K562 (cell line): ENCODE measurements around the gene GRIK2. TPM values are rescaled to one million over a fixed set of nuclear protein-coding genes. Genes with fewer than 3 reads are reported as not detected.

Experiments used
- ATAC-seq: fragments of 200-7000 bp; cut with Tn5 transposase; 3 replicates; pipeline ENCODE4 v1.9.1; 2020; ENCODE audit warnings: moderate library complexity
- BruUV-seq: library from RNA; stranded (reverse); fragments of 400-500 nt; replicated peaks from 2 replicates; lab custom pipeline; 2021; lab: Mats Ljungman, UMichigan
- CTCF ChIA-PET: fragments of 300-600 bp; formaldehyde crosslinking; extraction: SDS; loops from one replicate; lab custom pipeline; 2021; ENCODE audit warnings: low intra/inter-chr PET ratio; lab: Yijun Ruan, JAX
- POLR2A ChIA-PET: fragments of 300-600, 350-650 bp; sonication (Branson Sonifier 250); formaldehyde crosslinking; extraction: SDS; loops from one replicate; lab custom pipeline; 2021; ENCODE audit warnings: antibody characterized with exemption, inconsistent platforms; lab: Yijun Ruan, JAX
- DNase-seq, 4 experiments: peaks; one replicate each; pipeline versions ENCODE4 v3.0.0 to v3.0.0-alpha.2; 2011 to 2018; ENCODE audit warnings: low spot score in 3 of 4, mixed read lengths in 3 of 4; ENCODE audit errors: extremely low read depth in 1 of 4
- FAIRE-seq: peaks from 2 replicates; lab custom pipeline; 2011; peaks lifted over from hg19 to GRCh38; lab: Jason Lieb, UNC
- H2AFZ ChIP-seq: 2 replicates; pipeline ENCODE4 v1.6.0; 2011; ENCODE audit warnings: low read depth, low read length, control low read depth, inconsistent platforms
- H3K27ac ChIP-seq: fragments of 200-600 bp; 3 replicates; pipeline ENCODE4 v1.8.0; 2011; ENCODE audit warnings: low read depth, mild to moderate bottlenecking, control low read depth, inconsistent platforms, low read length, moderate library complexity, mixed read lengths; ENCODE audit errors: extremely low read depth
- H3K27me3 ChIP-seq, 2 experiments: fragments of 300-600 bp in 1 of 2; 2 replicates in 1 of 2; 3 replicates in 1 of 2; pipeline versions ENCODE4 v1.6.0 to v1.8.0; 2011; ENCODE audit warnings: inconsistent platforms in 2 of 2, low read length in 2 of 2, mild to moderate bottlenecking in 1 of 2, mixed read lengths in 1 of 2, moderate library complexity in 1 of 2; ENCODE audit not compliant: control insufficient read depth in 2 of 2, insufficient read depth in 2 of 2
- H3K36me3 ChIP-seq: fragments of 300-600 bp; 3 replicates; pipeline ENCODE4 v1.8.0; 2011; ENCODE audit warnings: mild to moderate bottlenecking, low read length, inconsistent platforms; ENCODE audit not compliant: control insufficient read depth, insufficient read depth
- H3K4me1 ChIP-seq, 2 experiments: fragments of 200-600 bp in 1 of 2; replicated peaks in 1 of 2; 2 replicates in 1 of 2; 3 replicates in 1 of 2; pipeline versions ENCODE4 v1.5.1 to v1.8.0; 2011; ENCODE audit warnings: inconsistent platforms in 2 of 2, low read length in 2 of 2, mild to moderate bottlenecking in 1 of 2, mixed read lengths in 1 of 2, moderate library complexity in 1 of 2; ENCODE audit not compliant: control insufficient read depth in 2 of 2, insufficient read depth in 2 of 2
- H3K4me2 ChIP-seq: 2 replicates; pipeline ENCODE4 v1.6.1; 2011; ENCODE audit warnings: low read length, control low read depth, inconsistent platforms, mixed read lengths; ENCODE audit not compliant: insufficient read depth
- H3K4me3 ChIP-seq: fragments of 200-600 bp; sonication (generic), shearing (Covaris generic); 2 replicates; pipeline ENCODE4 v1.5.1; 2016; ENCODE audit warnings: control low read depth, inconsistent platforms
- H3K79me2 ChIP-seq: fragments of 200-600 bp; 3 replicates; pipeline ENCODE4 v1.8.0; 2011; ENCODE audit warnings: low read length, inconsistent platforms; ENCODE audit not compliant: control insufficient read depth, insufficient read depth
- H3K9ac ChIP-seq, 2 experiments: 2 replicates each; pipeline versions ENCODE4 v1.6.0 to v1.6.1; 2011; ENCODE audit warnings: low read depth in 2 of 2, low read length in 2 of 2, control low read depth in 1 of 2, inconsistent platforms in 1 of 2, mild to moderate bottlenecking in 1 of 2, mixed read lengths in 1 of 2; ENCODE audit not compliant: insufficient read depth in 1 of 2
- H3K9me1 ChIP-seq: one replicate; pipeline ENCODE4 v1.6.0; 2011; ENCODE audit warnings: inconsistent platforms, mild to moderate bottlenecking, low read length, moderate library complexity; ENCODE audit not compliant: control insufficient read depth, insufficient read depth
- H3K9me3 ChIP-seq: replicated peaks from 2 replicates; pipeline ENCODE4 v1.5.1; 2011; ENCODE audit warnings: low read depth, low read length, inconsistent platforms; ENCODE audit not compliant: control insufficient read depth, insufficient read depth
- H4K20me1 ChIP-seq: replicated peaks from 2 replicates; pipeline ENCODE4 v1.6.1; 2011; ENCODE audit warnings: low read length, inconsistent platforms, mixed read lengths; ENCODE audit not compliant: control insufficient read depth, insufficient read depth
- FOXM1 ChIP-seq, 2 experiments: fragments of 450-650 bp in 1 of 2; sonication (generic) in 1 of 2; formaldehyde crosslinking in 1 of 2; IDR thresholded peaks; 2 replicates each; pipeline versions ENCODE4 v1.6.1 to v1.9.0; 2017 to 2022; ENCODE audit warnings: low read depth in 2 of 2, mild to moderate bottlenecking in 2 of 2, missing genetic modification reagents in 1 of 2, moderate library complexity in 1 of 2
- HLTF ChIP-seq: fragments of 450-650 bp; IDR thresholded peaks from 2 replicates; pipeline ENCODE4 v1.6.1; 2016
- NR2C2 ChIP-seq, 2 experiments: fragments of 200-800 bp in 1 of 2; sonication (Bioruptor generic) in 1 of 2; sonication (generic) in 1 of 2; formaldehyde crosslinking in 1 of 2; IDR thresholded peaks; 2 replicates each; pipeline versions ENCODE4 v1.6.1 to v1.8.0; 2016 to 2022; ENCODE audit warnings: mild to moderate bottlenecking in 1 of 2, missing compliant biosample characterization in 1 of 2, missing genetic modification characterization in 1 of 2, missing genetic modification reagents in 1 of 2
- ZNF561 ChIP-seq: fragments of 450-650 bp; formaldehyde crosslinking; conservative IDR thresholded peaks from 2 replicates; pipeline ENCODE4 v1.4.0; 2020; ENCODE audit warnings: mild to moderate bottlenecking, moderate library complexity
- ZNF589 ChIP-seq: fragments of 200-800 bp; sonication (Bioruptor generic); IDR thresholded peaks from 2 replicates; pipeline ENCODE4 v1.6.1; 2016; ENCODE audit warnings: low read depth, missing genetic modification characterization, missing compliant biosample characterization
- WGBS: fragments of 100-300 bp; shearing (Covaris generic); methylation state at CpG from one replicate; pipeline ENCODE4 v1.1.6; 2016; ENCODE audit warnings: low coverage, mixed read lengths; ENCODE audit not compliant: insufficient coverage; ENCODE audit errors: missing lambda C conversion rate; 5-methylcytosine and 5-hydroxymethylcytosine counted together
- in situ Hi-C: fragments of 300-500 bp; cut with MboI; formaldehyde crosslinking; loops from 4 replicates; pipeline ENCODE4 v1.15.0; 2018; ENCODE audit warnings: inconsistent platforms, mixed read lengths
- intact Hi-C: fragments of 100-400 bp; cut with micrococcal nuclease; formaldehyde crosslinking; loops from 2 replicates; pipeline ENCODE4 v1.14.2; 2022
- polyA plus RNA-seq, 8 experiments: library from polyadenylated mRNA; depleted of rRNA in 4 of 8; stranded (reverse) in 5 of 8; unstranded in 3 of 8; fragments of >200 nt; fragmentation: Nextera tagmentation in 2 of 8; fragmentation: Illumina TruSeq in 1 of 8; extraction: Ambion mirVana in 2 of 8; extraction: Trizol in 1 of 8; gene quantifications; 2 replicates each; pipeline versions ENCODE4 v1.2.1 to v1.2.3, GENCODE V29; 2011 to 2014; ENCODE audit warnings: inconsistent platforms in 1 of 8, missing spikeins in 1 of 8
- total RNA-seq, 7 experiments: library from RNA; depleted of rRNA in 6 of 7; stranded (reverse); fragments of >200 nt in 6 of 7; fragmentation: Illumina TruSeq in 2 of 7; extraction: Trizol in 2 of 7; gene quantifications; 2 replicates each; pipeline versions ENCODE4 v1.2.1 to v1.2.3, GENCODE V29; 2011 to 2021; ENCODE audit warnings: low replicate concordance in 1 of 7
- TF ChIP-seq, protein P1 (sequence below): sonication (generic); formaldehyde crosslinking; IDR thresholded peaks from 2 replicates; pipeline ENCODE4 v1.8.0; 2023; ENCODE audit warnings: mild to moderate bottlenecking, missing genetic modification reagents
- TF ChIP-seq, protein P2 (sequence below): sonication (generic); formaldehyde crosslinking; IDR thresholded peaks from 2 replicates; pipeline ENCODE4 v1.8.0; 2022; ENCODE audit warnings: mild to moderate bottlenecking, missing genetic modification reagents
- TF ChIP-seq, protein P3 (sequence below): fragments of 450-650 bp; IDR thresholded peaks from 2 replicates; pipeline ENCODE4 v1.6.1; 2016

Gene GRIK2
- total and polyA plus RNA-seq, 9 of the 15 experiments (the other 6 are each of a cell fraction or from before 2014, with no cell fraction given) = not detected

DNA sequence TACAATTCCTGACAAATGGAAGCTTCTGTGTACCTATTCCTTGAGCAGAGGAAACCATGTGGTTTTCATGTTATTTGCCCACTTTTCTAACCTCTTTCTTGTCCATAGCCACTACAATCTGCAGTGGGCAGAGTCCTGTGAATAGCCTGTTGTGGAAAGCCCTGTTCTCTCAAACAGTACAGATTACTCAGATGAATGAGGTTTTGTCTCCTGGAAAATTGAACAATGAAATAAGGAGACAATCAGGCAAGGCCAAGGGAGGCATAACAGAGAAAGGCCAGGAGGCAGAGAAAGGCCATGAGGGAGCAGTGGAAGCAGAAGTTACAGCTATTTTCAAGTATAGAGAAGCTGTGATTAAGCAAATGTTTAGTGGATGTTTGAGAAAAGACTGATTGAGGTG lies 189.3 kb downstream of the GRIK2 start (continued):
- TF ChIP-seq FOXM1 (IDR thresholded peaks at IDR 0.05; ENCODE audit: low read depth) (no peak), FOXM1 (CRISPR knock-in tag; IDR thresholded peaks at IDR 0.05; ENCODE audit: low read depth) (no peak), HLTF (no peak)

DNA sequence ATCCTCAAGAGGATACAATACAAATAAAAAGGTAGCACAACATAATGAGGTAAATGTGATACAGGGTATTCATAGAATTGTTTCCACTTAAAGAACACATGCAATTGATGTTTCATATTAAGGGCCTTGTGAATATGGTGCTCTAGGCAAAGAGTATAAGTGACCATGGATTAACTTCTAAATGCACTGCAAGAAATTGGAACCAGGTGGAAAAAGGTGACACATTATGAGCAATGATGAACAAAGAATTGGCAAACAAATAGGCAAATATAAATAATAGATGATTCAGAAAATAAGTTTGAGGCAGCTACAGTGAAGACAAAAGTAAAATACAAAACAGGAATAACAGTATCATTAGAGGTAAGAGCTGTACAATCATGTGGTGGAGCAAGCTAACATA lies 192.0 kb downstream of the GRIK2 start:
- DNase-seq (no peak), FAIRE-seq (no peak)

DNA sequence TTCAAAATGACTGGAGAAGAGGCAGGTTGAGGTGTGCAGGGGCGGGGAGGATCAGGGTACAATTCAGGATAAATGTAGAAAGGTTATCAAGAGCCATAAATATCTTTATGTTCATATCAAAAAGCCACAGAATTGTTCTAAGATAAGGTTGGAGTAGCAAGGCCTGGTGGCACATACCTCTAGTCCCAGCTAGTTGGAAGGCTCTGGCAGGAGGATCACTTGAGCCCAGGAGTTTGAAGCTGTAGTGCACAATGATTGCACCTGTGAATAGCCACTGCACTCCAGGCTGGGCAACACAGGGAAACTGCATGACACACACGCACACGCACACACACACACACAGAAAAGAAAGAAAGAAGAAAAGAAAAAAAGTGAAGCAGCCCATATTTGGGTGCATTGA lies 194.8 kb downstream of the GRIK2 start:
- Histone ChIP-seq H3K4me1 (no peaks in the 10 kb centered on the region), H3K79me2 (no peaks in the 10 kb centered on the region), H3K27me3 (no peaks in the 10 kb centered on the region), H3K9me3 (0 out of 2 replicates have a peak, but pooled peaks cover 2% of the 10 kb centered on the region), H3K27ac (no peak overlapping the region), H3K9me1 (no peaks in the 10 kb centered on the region), H2AFZ (no peak overlapping the region), H3K4me3 (no peak overlapping the region), H4K20me1 (no peaks in the 10 kb centered on the region), H3K9ac (no peak overlapping the region), H3K4me2 (no peak overlapping the region), H3K36me3 (no peaks in the 10 kb centered on the region)
- intact Hi-C loops = no loop called here
- POLR2A ChIA-PET = no interaction called here
- 0% methylated on average over 3 of the region's 3 CpGs for WGBS
- ATAC-seq (no peak), FAIRE-seq (no peak), DNase-seq (no peak)
- in situ Hi-C loops = no loop called here
- BruUV-seq = no TSS peak
- CTCF ChIA-PET = no interaction called here
- no peak for TF ChIP-seq ZNF589 (CRISPR knock-in tag)
- TF ChIP-seq, protein P1, sequence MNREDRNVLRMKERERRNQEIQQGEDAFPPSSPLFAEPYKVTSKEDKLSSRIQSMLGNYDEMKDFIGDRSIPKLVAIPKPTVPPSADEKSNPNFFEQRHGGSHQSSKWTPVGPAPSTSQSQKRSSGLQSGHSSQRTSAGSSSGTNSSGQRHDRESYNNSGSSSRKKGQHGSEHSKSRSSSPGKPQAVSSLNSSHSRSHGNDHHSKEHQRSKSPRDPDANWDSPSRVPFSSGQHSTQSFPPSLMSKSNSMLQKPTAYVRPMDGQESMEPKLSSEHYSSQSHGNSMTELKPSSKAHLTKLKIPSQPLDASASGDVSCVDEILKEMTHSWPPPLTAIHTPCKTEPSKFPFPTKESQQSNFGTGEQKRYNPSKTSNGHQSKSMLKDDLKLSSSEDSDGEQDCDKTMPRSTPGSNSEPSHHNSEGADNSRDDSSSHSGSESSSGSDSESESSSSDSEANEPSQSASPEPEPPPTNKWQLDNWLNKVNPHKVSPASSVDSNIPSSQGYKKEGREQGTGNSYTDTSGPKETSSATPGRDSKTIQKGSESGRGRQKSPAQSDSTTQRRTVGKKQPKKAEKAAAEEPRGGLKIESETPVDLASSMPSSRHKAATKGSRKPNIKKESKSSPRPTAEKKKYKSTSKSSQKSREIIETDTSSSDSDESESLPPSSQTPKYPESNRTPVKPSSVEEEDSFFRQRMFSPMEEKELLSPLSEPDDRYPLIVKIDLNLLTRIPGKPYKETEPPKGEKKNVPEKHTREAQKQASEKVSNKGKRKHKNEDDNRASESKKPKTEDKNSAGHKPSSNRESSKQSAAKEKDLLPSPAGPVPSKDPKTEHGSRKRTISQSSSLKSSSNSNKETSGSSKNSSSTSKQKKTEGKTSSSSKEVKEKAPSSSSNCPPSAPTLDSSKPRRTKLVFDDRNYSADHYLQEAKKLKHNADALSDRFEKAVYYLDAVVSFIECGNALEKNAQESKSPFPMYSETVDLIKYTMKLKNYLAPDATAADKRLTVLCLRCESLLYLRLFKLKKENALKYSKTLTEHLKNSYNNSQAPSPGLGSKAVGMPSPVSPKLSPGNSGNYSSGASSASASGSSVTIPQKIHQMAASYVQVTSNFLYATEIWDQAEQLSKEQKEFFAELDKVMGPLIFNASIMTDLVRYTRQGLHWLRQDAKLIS = no peak
- no peak for TF ChIP-seq ZNF561 (CRISPR knock-in tag)
- TF ChIP-seq, protein P2, sequence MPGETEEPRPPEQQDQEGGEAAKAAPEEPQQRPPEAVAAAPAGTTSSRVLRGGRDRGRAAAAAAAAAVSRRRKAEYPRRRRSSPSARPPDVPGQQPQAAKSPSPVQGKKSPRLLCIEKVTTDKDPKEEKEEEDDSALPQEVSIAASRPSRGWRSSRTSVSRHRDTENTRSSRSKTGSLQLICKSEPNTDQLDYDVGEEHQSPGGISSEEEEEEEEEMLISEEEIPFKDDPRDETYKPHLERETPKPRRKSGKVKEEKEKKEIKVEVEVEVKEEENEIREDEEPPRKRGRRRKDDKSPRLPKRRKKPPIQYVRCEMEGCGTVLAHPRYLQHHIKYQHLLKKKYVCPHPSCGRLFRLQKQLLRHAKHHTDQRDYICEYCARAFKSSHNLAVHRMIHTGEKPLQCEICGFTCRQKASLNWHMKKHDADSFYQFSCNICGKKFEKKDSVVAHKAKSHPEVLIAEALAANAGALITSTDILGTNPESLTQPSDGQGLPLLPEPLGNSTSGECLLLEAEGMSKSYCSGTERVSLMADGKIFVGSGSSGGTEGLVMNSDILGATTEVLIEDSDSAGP (CRISPR knock-in tag) = no peak
- TF ChIP-seq, protein P3, sequence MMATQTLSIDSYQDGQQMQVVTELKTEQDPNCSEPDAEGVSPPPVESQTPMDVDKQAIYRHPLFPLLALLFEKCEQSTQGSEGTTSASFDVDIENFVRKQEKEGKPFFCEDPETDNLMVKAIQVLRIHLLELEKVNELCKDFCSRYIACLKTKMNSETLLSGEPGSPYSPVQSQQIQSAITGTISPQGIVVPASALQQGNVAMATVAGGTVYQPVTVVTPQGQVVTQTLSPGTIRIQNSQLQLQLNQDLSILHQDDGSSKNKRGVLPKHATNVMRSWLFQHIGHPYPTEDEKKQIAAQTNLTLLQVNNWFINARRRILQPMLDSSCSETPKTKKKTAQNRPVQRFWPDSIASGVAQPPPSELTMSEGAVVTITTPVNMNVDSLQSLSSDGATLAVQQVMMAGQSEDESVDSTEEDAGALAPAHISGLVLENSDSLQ = no peak

More for the DNA sequence above, 192.0 kb downstream of the GRIK2 start:
- H4K20me1 ChIP-seq = no peaks in the 10 kb centered on the region
- H2AFZ ChIP-seq = no peak overlapping the region
- H3K4me1 ChIP-seq = no peaks in the 10 kb centered on the region
- no TSS peak for BruUV-seq
- no peak for ATAC-seq
- H3K36me3 ChIP-seq = no peaks in the 10 kb centered on the region
- TF ChIP-seq NR2C2 (CRISPR knock-in tag; IDR thresholded peaks at IDR 0.05) = no peak
- TF ChIP-seq NR2C2 (tag; IDR thresholded peaks at IDR 0.05) = no peak
- H3K9me1 ChIP-seq = no peaks in the 10 kb centered on the region
- no peak overlapping the region for H3K27ac ChIP-seq
- no peaks in the 10 kb centered on the region for H3K79me2 ChIP-seq
- ChIA-PET POLR2A (no interaction called here), CTCF (no interaction called here)
- 0 out of 2 replicates have a peak, but pooled peaks cover 2% of the 10 kb centered on the region for H3K9me3 ChIP-seq
- no peak overlapping the region for H3K9ac ChIP-seq
- H3K4me3 ChIP-seq = no peak overlapping the region
- H3K4me2 ChIP-seq = no peak overlapping the region
- no peaks in the 10 kb centered on the region for H3K27me3 ChIP-seq
- in situ Hi-C loops = no loop called here
- intact Hi-C loops = no loop called here
